GM23338 (cell line): ENCODE measurements around the gene PPP4R1. TPM values are rescaled to one million over a fixed set of nuclear protein-coding genes. Genes with fewer than 3 reads are reported as not detected.

Experiments used
- ATAC-seq: fragments of 200-7000 bp; cut with Tn5 transposase; 3 replicates; pipeline ENCODE4 v1.9.1; 2020
- DNase-seq: peaks from one replicate; pipeline ENCODE4 v3.0.0-alpha.2; 2015; ENCODE audit warnings: low spot score
- H2AFZ ChIP-seq: fragments of 200-600 bp; sonication (generic); 2 replicates; pipeline ENCODE4 v1.8.0; 2016; ENCODE audit warnings: antibody characterized with exemption, mild to moderate bottlenecking, moderate library complexity
- H3F3A ChIP-seq: fragments of 200-600 bp; sonication (generic); replicated peaks from 2 replicates; pipeline ENCODE4 v1.8.0; 2017; ENCODE audit warnings: antibody characterized with exemption, mixed run types, low read depth
- H3K27ac ChIP-seq: fragments of 200-600 bp; sonication (generic); 2 replicates; pipeline ENCODE4 v1.6.1; 2016; ENCODE audit warnings: low read depth
- H3K27me3 ChIP-seq: fragments of 200-600 bp; sonication (generic); 2 replicates; pipeline ENCODE4 v1.8.0; 2016; ENCODE audit warnings: mild to moderate bottlenecking, mixed run types, moderate library complexity; ENCODE audit not compliant: insufficient read depth
- H3K36me3 ChIP-seq: fragments of 200-600 bp; sonication (generic); 2 replicates; pipeline ENCODE4 v1.8.0; 2016; ENCODE audit warnings: mild to moderate bottlenecking; ENCODE audit not compliant: insufficient read depth
- H3K4me1 ChIP-seq: fragments of 200-600 bp; sonication (generic); 2 replicates; pipeline ENCODE4 v1.8.0; 2016; ENCODE audit warnings: mild to moderate bottlenecking, moderate library complexity; ENCODE audit not compliant: insufficient read depth
- H3K4me2 ChIP-seq: fragments of 200-600 bp; sonication (generic); 2 replicates; pipeline ENCODE4 v1.7.1; 2017; ENCODE audit warnings: mixed run types
- H3K4me3 ChIP-seq: fragments of 200-600 bp; sonication (generic); 2 replicates; pipeline ENCODE4 v1.6.1; 2016; ENCODE audit warnings: mixed run types
- H3K79me2 ChIP-seq: fragments of 200-600 bp; sonication (generic); replicated peaks from 2 replicates; pipeline ENCODE4 v1.8.0; 2017; ENCODE audit warnings: mild to moderate bottlenecking; ENCODE audit not compliant: insufficient read depth
- H3K9me2 ChIP-seq: fragments of 200-600 bp; sonication (generic); 2 replicates; pipeline ENCODE4 v1.8.0; 2017; ENCODE audit not compliant: insufficient read depth
- H4K20me1 ChIP-seq: fragments of 200-600 bp; sonication (generic); replicated peaks from 2 replicates; pipeline ENCODE4 v1.8.0; 2017; ENCODE audit warnings: mild to moderate bottlenecking; ENCODE audit not compliant: insufficient read depth
- H3K27ac Mint-ChIP-seq: 2 replicates; pipeline ENCODE4 v1.8.0; 2020; ENCODE audit warnings: inconsistent platforms, mild to moderate bottlenecking, moderate library complexity, mixed read lengths
- H3K27me3 Mint-ChIP-seq: 3 replicates; pipeline ENCODE4 v1.8.0; 2022; ENCODE audit warnings: low read depth, mild to moderate bottlenecking, moderate library complexity, mixed read lengths, inconsistent platforms; ENCODE audit not compliant: insufficient read depth, poor library complexity
- H3K36me3 Mint-ChIP-seq: 3 replicates; pipeline ENCODE4 v1.8.0; 2021; ENCODE audit warnings: low read depth, mild to moderate bottlenecking, inconsistent platforms, moderate library complexity, mixed read lengths
- H3K4me1 Mint-ChIP-seq: 3 replicates; pipeline ENCODE4 v1.8.0; 2020; ENCODE audit warnings: mild to moderate bottlenecking, inconsistent platforms, mixed read lengths
- H3K4me3 Mint-ChIP-seq: 3 replicates; pipeline ENCODE4 v1.8.0; 2021; ENCODE audit warnings: moderate library complexity, mild to moderate bottlenecking, inconsistent platforms, mixed read lengths
- H3K9me3 Mint-ChIP-seq: 3 replicates; pipeline ENCODE4 v1.8.0; 2020; ENCODE audit warnings: moderate library complexity, mild to moderate bottlenecking, inconsistent platforms, mixed read lengths
- CREB1 ChIP-seq: fragments of 250-450 bp; sonication (Bioruptor Pico); IDR thresholded peaks from 2 replicates; pipeline ENCODE4 v1.5.0; 2020; ENCODE audit warnings: low read depth, mild to moderate bottlenecking, moderate library complexity
- EZH2 ChIP-seq: fragments of 200-600 bp; sonication (generic); IDR thresholded peaks from one replicate; pipeline ENCODE4 v1.8.0; 2017; ENCODE audit warnings: antibody characterized with exemption, mild to moderate bottlenecking, low read depth; ENCODE audit not compliant: unreplicated experiment
- EZH2phosphoT487 ChIP-seq: fragments of 200-600 bp; sonication (generic); IDR thresholded peaks from one replicate; pipeline ENCODE4 v1.8.1; 2018; ENCODE audit warnings: antibody characterized with exemption; ENCODE audit not compliant: unreplicated experiment
- JUNB ChIP-seq: IDR thresholded peaks from one replicate; pipeline ENCODE4 v1.6.1; 2016; ENCODE audit warnings: antibody characterized with exemption; ENCODE audit not compliant: unreplicated experiment
- NANOG ChIP-seq: IDR thresholded peaks from 2 replicates; pipeline ENCODE4 v1.6.1; 2016; ENCODE audit warnings: antibody characterized with exemption, borderline replicate concordance
- POLR2AphosphoS5 ChIP-seq: IDR thresholded peaks from 2 replicates; pipeline ENCODE4 v1.6.1; 2016; ENCODE audit warnings: antibody characterized with exemption, low read depth
- STAT1 ChIP-seq: IDR thresholded peaks from one replicate; pipeline ENCODE4 v1.6.1; 2016; ENCODE audit warnings: antibody characterized with exemption; ENCODE audit not compliant: unreplicated experiment
- ZNF114 ChIP-seq: fragments of 250-450 bp; sonication (Bioruptor Pico); IDR thresholded peaks from 2 replicates; pipeline ENCODE4 v1.5.0; 2020; ENCODE audit warnings: mild to moderate bottlenecking, moderate library complexity
- ZNF331 ChIP-seq: fragments of 250-450 bp; sonication (Bioruptor Pico); IDR thresholded peaks from 2 replicates; pipeline ENCODE4 v1.5.0; 2020; ENCODE audit warnings: low read depth, mild to moderate bottlenecking, moderate library complexity
- ZNF462 ChIP-seq: fragments of 250-450 bp; sonication (Bioruptor Pico); IDR thresholded peaks from 2 replicates; pipeline ENCODE4 v1.5.0; 2020; ENCODE audit warnings: mild to moderate bottlenecking, moderate library complexity
- polyA plus RNA-seq: library from polyadenylated mRNA; unstranded; fragments of >200 nt; fragmentation: Nextera tagmentation; extraction: Ambion mirVana; gene quantifications from 2 replicates; pipeline ENCODE4 v1.2.1, GENCODE V29; 2016
- total RNA-seq: library from RNA; depleted of rRNA; stranded (reverse); fragments of >200 nt; shearing (Covaris generic); gene quantifications from 2 replicates; pipeline ENCODE4 v1.2.3, GENCODE V29; 2014
- TF ChIP-seq, protein P1 (sequence below): IDR thresholded peaks from one replicate; pipeline ENCODE4 v1.6.1; 2018; ENCODE audit warnings: antibody characterized with exemption; ENCODE audit not compliant: unreplicated experiment
- TF ChIP-seq, protein P2 (sequence below), 2 experiments: fragments of 200-600 bp in 1 of 2; sonication (generic) in 1 of 2; conservative IDR thresholded peaks; 2 replicates each; pipeline versions ENCODE4 v1.5.1 to v1.6.1; 2016 to 2017; ENCODE audit warnings: antibody characterized with exemption in 2 of 2, low read depth in 2 of 2, mild to moderate bottlenecking in 2 of 2, moderate library complexity in 1 of 2
- TF ChIP-seq, protein P3 (sequence below): IDR thresholded peaks from 2 replicates; pipeline ENCODE4 v1.6.1; 2016; ENCODE audit warnings: antibody characterized with exemption

The PPP4R1 gene
- total and polyA plus RNA-seq, 2 experiments from 2014 or later = 18.1 to 79.4 TPM

GRCh38 chr18:9578306-9578705, 36.1 kb downstream of the PPP4R1 start:
- Histone ChIP-seq H3K9me2 (no peaks in the 10 kb centered on the region), H3F3A (no peaks in the 10 kb centered on the region), H3K4me3 (no peak overlapping the region), H3K79me2 (no peaks in the 10 kb centered on the region), H3K36me3 (peaks cover 9% of the 10 kb centered on the region; the same call in 1 of the 2 replicates), H2AFZ (no peak overlapping the region), H4K20me1 (no peaks in the 10 kb centered on the region), H3K27me3 (no peaks in the 10 kb centered on the region), H3K4me2 (no peak overlapping the region), H3K27ac (no peak overlapping the region), H3K4me1 (peaks cover 13% of the 10 kb centered on the region)
- no peak for TF ChIP-seq CREB1 (CRISPR knock-in tag)
- no peak for TF ChIP-seq POLR2AphosphoS5
- TF ChIP-seq, protein P1, sequence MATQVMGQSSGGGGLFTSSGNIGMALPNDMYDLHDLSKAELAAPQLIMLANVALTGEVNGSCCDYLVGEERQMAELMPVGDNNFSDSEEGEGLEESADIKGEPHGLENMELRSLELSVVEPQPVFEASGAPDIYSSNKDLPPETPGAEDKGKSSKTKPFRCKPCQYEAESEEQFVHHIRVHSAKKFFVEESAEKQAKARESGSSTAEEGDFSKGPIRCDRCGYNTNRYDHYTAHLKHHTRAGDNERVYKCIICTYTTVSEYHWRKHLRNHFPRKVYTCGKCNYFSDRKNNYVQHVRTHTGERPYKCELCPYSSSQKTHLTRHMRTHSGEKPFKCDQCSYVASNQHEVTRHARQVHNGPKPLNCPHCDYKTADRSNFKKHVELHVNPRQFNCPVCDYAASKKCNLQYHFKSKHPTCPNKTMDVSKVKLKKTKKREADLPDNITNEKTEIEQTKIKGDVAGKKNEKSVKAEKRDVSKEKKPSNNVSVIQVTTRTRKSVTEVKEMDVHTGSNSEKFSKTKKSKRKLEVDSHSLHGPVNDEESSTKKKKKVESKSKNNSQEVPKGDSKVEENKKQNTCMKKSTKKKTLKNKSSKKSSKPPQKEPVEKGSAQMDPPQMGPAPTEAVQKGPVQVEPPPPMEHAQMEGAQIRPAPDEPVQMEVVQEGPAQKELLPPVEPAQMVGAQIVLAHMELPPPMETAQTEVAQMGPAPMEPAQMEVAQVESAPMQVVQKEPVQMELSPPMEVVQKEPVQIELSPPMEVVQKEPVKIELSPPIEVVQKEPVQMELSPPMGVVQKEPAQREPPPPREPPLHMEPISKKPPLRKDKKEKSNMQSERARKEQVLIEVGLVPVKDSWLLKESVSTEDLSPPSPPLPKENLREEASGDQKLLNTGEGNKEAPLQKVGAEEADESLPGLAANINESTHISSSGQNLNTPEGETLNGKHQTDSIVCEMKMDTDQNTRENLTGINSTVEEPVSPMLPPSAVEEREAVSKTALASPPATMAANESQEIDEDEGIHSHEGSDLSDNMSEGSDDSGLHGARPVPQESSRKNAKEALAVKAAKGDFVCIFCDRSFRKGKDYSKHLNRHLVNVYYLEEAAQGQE = no peak
- TF ChIP-seq ZNF462 (CRISPR knock-in tag) = no peak
- TF ChIP-seq EZH2 = no peak
- no peak for TF ChIP-seq STAT1
- no peak for TF ChIP-seq ZNF114 (CRISPR knock-in tag)
- TF ChIP-seq, protein P2, sequence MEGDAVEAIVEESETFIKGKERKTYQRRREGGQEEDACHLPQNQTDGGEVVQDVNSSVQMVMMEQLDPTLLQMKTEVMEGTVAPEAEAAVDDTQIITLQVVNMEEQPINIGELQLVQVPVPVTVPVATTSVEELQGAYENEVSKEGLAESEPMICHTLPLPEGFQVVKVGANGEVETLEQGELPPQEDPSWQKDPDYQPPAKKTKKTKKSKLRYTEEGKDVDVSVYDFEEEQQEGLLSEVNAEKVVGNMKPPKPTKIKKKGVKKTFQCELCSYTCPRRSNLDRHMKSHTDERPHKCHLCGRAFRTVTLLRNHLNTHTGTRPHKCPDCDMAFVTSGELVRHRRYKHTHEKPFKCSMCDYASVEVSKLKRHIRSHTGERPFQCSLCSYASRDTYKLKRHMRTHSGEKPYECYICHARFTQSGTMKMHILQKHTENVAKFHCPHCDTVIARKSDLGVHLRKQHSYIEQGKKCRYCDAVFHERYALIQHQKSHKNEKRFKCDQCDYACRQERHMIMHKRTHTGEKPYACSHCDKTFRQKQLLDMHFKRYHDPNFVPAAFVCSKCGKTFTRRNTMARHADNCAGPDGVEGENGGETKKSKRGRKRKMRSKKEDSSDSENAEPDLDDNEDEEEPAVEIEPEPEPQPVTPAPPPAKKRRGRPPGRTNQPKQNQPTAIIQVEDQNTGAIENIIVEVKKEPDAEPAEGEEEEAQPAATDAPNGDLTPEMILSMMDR (conservative IDR thresholded peaks at IDR 0.05; ENCODE audit: low read depth in 2 of 2) = no peak
- TF ChIP-seq EZH2phosphoT487 = no peak
- TF ChIP-seq, protein P3, sequence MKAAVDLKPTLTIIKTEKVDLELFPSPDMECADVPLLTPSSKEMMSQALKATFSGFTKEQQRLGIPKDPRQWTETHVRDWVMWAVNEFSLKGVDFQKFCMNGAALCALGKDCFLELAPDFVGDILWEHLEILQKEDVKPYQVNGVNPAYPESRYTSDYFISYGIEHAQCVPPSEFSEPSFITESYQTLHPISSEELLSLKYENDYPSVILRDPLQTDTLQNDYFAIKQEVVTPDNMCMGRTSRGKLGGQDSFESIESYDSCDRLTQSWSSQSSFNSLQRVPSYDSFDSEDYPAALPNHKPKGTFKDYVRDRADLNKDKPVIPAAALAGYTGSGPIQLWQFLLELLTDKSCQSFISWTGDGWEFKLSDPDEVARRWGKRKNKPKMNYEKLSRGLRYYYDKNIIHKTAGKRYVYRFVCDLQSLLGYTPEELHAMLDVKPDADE = no peak
- no peak for TF ChIP-seq ZNF331 (CRISPR knock-in tag)
- TF ChIP-seq JUNB = no peak
- TF ChIP-seq NANOG = no peak
- Mint-ChIP-seq H3K27me3 (no peaks in the 10 kb centered on the region), H3K36me3 (peaks cover 33% of the 10 kb centered on the region), H3K9me3 (no peaks in the 10 kb centered on the region), H3K27ac (no peak overlapping the region), H3K4me3 (no peak overlapping the region), H3K4me1 (peaks cover 15% of the 10 kb centered on the region)
- ATAC-seq (no peak), DNase-seq (no peak)
